Endodermal cell (in vitro differentiated cells): ENCODE measurements around the gene DUSP21. TPM values are rescaled to one million over a fixed set of nuclear protein-coding genes. Genes with fewer than 3 reads are reported as not detected.
"Not testable (repeated sequence)": the region's sequence is repeated elsewhere in the genome, so short reads cannot be mapped to it uniquely, and the experiment has no call there.

Experiments
- DNase-seq: peaks from one replicate; pipeline ENCODE4 v3.0.0-alpha.2; 2017
- H3K27ac ChIP-seq: 2 replicates; pipeline ENCODE4 v1.5.1; 2013; ENCODE audit warnings: mild to moderate bottlenecking, low read depth, low read length, moderate library complexity
- H3K27me3 ChIP-seq: 2 replicates; pipeline ENCODE4 v1.6.1; 2013; ENCODE audit warnings: mild to moderate bottlenecking, low read length, moderate library complexity; ENCODE audit not compliant: insufficient read depth, control insufficient read depth, poor library complexity, severe bottlenecking
- H3K36me3 ChIP-seq: 2 replicates; pipeline ENCODE4 v1.7.0; 2013; ENCODE audit warnings: mild to moderate bottlenecking, low read length, moderate library complexity; ENCODE audit not compliant: control insufficient read depth, insufficient read depth
- H3K4me1 ChIP-seq: one replicate; pipeline ENCODE4 v1.7.0; 2013; ENCODE audit warnings: low read length; ENCODE audit not compliant: control insufficient read depth, insufficient read depth
- H3K4me3 ChIP-seq: 2 replicates; pipeline ENCODE4 v1.5.1; 2013; ENCODE audit warnings: mild to moderate bottlenecking, low read length, moderate library complexity
- H3K9ac ChIP-seq: 2 replicates; pipeline ENCODE4 v1.6.1; 2013; ENCODE audit warnings: mild to moderate bottlenecking, low read length, moderate library complexity; ENCODE audit not compliant: poor library complexity, severe bottlenecking; ENCODE audit errors: extremely low read depth
- H3K9me3 ChIP-seq: 2 replicates; pipeline ENCODE4 v1.6.1; 2013; ENCODE audit warnings: mild to moderate bottlenecking, low read length, moderate library complexity; ENCODE audit not compliant: control insufficient read depth
- H3K27ac Mint-ChIP-seq: 2 replicates; pipeline ENCODE4 v1.8.0; 2020; ENCODE audit warnings: mixed read lengths
- H3K27me3 Mint-ChIP-seq: 2 replicates; pipeline ENCODE4 v1.8.0; 2021; ENCODE audit warnings: mild to moderate bottlenecking, mixed read lengths; ENCODE audit not compliant: insufficient read depth
- H3K36me3 Mint-ChIP-seq: 2 replicates; pipeline ENCODE4 v1.8.0; 2020; ENCODE audit warnings: low read depth, mixed read lengths
- H3K4me1 Mint-ChIP-seq: 2 replicates; pipeline ENCODE4 v1.8.0; 2020; ENCODE audit warnings: mixed read lengths
- H3K4me3 Mint-ChIP-seq: 2 replicates; pipeline ENCODE4 v1.8.0; 2020; ENCODE audit warnings: mild to moderate bottlenecking, moderate library complexity, mixed read lengths
- H3K9me3 Mint-ChIP-seq: 2 replicates; pipeline ENCODE4 v1.8.0; 2020; ENCODE audit warnings: mild to moderate bottlenecking, mixed read lengths
- WGBS, 2 experiments: methylation state at CpG; one replicate each; pipeline versions ENCODE4 v1.1.5 to v1.1.7; 2013; ENCODE audit warnings: missing lambda C conversion rate in 2 of 2, mixed read lengths in 1 of 2; ENCODE audit not compliant: insufficient coverage in 1 of 2, insufficient read length in 1 of 2; 5-methylcytosine and 5-hydroxymethylcytosine counted together
- total RNA-seq, 2 donors: library from RNA; stranded (reverse); fragmentation: NEBNext Ultra II Directional in 1 of 2; extraction: Animal tissue kit (Norgen Biotek cat#: 25700) in 1 of 2; gene quantifications; 2 replicates in 1 of 2; 3 replicates in 1 of 2; pipeline ENCODE4 v1.2.1, GENCODE V29; 2021
- TF ChIP-seq, protein P1 (sequence below): fragments of 200-600 bp; sonication (generic); conservative IDR thresholded peaks from 2 replicates; pipeline ENCODE4 v1.5.0; 2021; ENCODE audit warnings: antibody characterized with exemption, mild to moderate bottlenecking

The DUSP21 gene
- total RNA-seq, 2 donors from 2014 or later: not detected

DNA sequence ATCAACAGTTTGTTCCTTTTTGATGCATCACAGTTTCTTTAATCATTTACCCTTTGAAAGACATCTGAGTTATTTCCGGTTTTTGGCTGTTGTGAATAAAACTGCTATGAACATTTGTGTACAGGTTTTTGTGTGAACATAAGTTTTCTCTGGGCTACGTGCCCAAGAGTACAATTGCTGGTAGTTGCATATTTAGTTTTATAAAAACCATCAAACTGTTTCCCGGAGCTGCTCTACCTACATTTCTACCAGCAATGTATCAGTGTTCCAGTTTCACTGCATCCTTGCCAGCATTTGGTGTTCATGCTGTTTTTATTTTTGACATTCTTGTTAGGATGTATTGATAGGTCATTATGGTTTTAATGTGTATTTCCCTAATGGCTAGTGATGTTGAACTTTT, 46.4 kb downstream of the DUSP21 start:
- Histone ChIP-seq H3K36me3 (no peaks in the 10 kb centered on the region), H3K27me3 (no peaks in the 10 kb centered on the region), H3K9me3 (no peaks in the 10 kb centered on the region), H3K9ac (no peak overlapping the region), H3K27ac (no peak overlapping the region), H3K4me1 (no peaks in the 10 kb centered on the region), H3K4me3 (no peak overlapping the region)
- H3K4me1 Mint-ChIP-seq: no peaks in the 10 kb centered on the region
- TF ChIP-seq, protein P1, sequence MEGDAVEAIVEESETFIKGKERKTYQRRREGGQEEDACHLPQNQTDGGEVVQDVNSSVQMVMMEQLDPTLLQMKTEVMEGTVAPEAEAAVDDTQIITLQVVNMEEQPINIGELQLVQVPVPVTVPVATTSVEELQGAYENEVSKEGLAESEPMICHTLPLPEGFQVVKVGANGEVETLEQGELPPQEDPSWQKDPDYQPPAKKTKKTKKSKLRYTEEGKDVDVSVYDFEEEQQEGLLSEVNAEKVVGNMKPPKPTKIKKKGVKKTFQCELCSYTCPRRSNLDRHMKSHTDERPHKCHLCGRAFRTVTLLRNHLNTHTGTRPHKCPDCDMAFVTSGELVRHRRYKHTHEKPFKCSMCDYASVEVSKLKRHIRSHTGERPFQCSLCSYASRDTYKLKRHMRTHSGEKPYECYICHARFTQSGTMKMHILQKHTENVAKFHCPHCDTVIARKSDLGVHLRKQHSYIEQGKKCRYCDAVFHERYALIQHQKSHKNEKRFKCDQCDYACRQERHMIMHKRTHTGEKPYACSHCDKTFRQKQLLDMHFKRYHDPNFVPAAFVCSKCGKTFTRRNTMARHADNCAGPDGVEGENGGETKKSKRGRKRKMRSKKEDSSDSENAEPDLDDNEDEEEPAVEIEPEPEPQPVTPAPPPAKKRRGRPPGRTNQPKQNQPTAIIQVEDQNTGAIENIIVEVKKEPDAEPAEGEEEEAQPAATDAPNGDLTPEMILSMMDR: no peak
- H3K4me3 Mint-ChIP-seq: no peak overlapping the region
- H3K36me3 Mint-ChIP-seq: no peaks in the 10 kb centered on the region
- DNase-seq: no peak
- H3K9me3 Mint-ChIP-seq: peaks cover 61% of the 10 kb centered on the region
- no peaks in the 10 kb centered on the region for H3K27me3 Mint-ChIP-seq
- H3K27ac Mint-ChIP-seq: no peak overlapping the region
- WGBS, 2 experiments: 100% methylated on average over 2 of the region's 3 CpGs; no CpG with 5 or more reads in 1 of the 2 experiments

DNA sequence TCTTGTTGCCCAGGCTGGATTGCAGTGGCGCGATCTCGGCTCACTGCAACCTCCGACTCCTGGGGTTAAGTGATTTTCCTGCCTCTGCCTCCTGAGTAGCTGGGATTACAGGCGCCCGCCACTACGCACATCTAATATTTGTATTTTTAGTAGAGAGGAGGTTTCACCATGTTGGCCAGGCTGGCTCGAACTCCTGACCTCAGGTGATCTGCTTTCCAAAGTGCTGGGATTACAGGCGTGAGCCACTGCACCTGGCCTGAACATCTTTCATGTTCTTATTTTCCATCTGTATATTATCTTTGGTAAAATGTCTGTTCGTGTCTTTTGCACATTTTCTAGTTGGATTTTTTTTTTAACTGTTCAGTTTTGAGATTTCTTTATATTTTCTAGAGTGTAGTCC, 46.9 kb downstream of the DUSP21 start:
- not testable (repeated sequence) for H3K9ac ChIP-seq, H3K27ac Mint-ChIP-seq, H3K27me3 ChIP-seq, H3K27ac ChIP-seq, DNase-seq, H3K4me1 ChIP-seq, H3K36me3 Mint-ChIP-seq, H3K4me1 Mint-ChIP-seq, H3K36me3 ChIP-seq, H3K9me3 ChIP-seq, H3K4me3 Mint-ChIP-seq, H3K27me3 Mint-ChIP-seq, H3K4me3 ChIP-seq
- H3K9me3 Mint-ChIP-seq: peaks cover 62% of the 10 kb centered on the region
- 98% methylated on average over 9 of the region's 10 CpGs; no CpG with 5 or more reads in 1 of the 2 experiments for WGBS, 2 experiments

DNA sequence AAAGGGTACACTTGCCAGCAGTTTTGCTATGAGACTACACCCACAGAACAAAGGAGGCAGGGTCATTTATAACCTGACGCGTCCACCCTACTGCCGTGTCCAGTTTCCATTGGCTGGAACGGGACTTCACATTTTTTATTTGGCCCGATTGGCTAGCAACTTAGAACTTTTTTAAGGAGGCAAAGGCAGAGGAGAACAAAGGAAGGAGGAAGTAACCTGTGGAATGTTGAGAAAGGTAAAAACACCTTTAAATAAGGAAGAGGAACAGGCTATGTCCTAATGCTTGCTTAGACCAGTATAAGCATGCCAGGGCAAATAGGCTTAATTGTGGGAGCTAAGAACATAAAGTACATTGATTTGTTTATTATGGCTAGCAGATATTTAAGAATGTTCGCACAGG, 47.8 kb downstream of the DUSP21 start:
- Mint-ChIP-seq H3K4me3 (no peak overlapping the region), H3K27me3 (no peaks in the 10 kb centered on the region), H3K36me3 (peaks cover 2% of the 10 kb centered on the region), H3K9me3 (peaks cover 64% of the 10 kb centered on the region), H3K4me1 (no peaks in the 10 kb centered on the region), H3K27ac (no peak overlapping the region)
- no peaks in the 10 kb centered on the region for H3K9me3 ChIP-seq
- H3K9ac ChIP-seq: no peak overlapping the region
- H3K27ac ChIP-seq: no peak overlapping the region
- no peak for DNase-seq
- no peaks in the 10 kb centered on the region for H3K36me3 ChIP-seq
- H3K4me3 ChIP-seq: no peak overlapping the region
- WGBS, 2 experiments: 99% methylated on average over 6 of the region's 6 CpGs; no CpG with 5 or more reads in 1 of the 2 experiments
- no peaks in the 10 kb centered on the region for H3K27me3 ChIP-seq
- no peaks in the 10 kb centered on the region for H3K4me1 ChIP-seq
- TF ChIP-seq, protein P1: no peak

Other genes starting within 250 kb of the DUSP21 start
- 10 to 100 TPM; 62.1 to 64.6 TPM for gene KDM6A, start 29.2 kb downstream of the DUSP21 start, total RNA-seq